ENCODE data around the gene CNTN1. TPM values are rescaled to one million over a fixed set of nuclear protein-coding genes. Genes with fewer than 3 reads are reported as not detected.

Gene CNTN1
- total and polyA plus RNA-seq, 2 donors (not counting 1 experiment from before 2014, with no cell fraction given) = not detected

DNA sequence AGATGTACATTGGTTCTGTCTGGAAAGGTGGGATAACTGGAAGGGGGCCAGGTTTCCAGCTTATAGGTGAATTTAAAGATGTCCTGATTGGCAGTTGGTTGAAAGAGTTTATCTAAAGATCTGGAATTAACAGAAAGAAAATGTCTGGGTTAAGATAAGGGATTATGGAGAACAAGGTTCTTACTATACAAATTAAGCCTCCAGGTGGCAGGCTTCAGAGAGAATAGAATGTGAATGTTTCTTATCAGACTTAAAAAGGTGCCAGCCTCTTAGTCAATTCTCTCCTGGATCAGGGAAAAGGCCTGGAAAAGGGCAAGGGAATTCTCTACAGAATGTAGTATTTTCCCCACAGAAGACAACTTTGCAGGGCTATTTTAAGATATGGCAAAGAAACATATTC, 53.1 kb downstream of the CNTN1 start:
- H3K4me3 ChIP-seq (ENCODE audit: control extremely low read depth in 1 of 5, extremely low read depth in 1 of 5, insufficient read depth in 1 of 5, low read depth in 2 of 5, low read length in 4 of 5) = no peak overlapping the region
- no peaks in the 10 kb centered on the region for H3K79me2 ChIP-seq (ENCODE audit: control insufficient read depth, insufficient read depth, low read length)
- CTCF ChIA-PET = no interaction called here
- no peak for DNase-seq
- no peaks in the 10 kb centered on the region for H3K27me3 ChIP-seq (replicated peaks in 1 of 4; ENCODE audit: control extremely low read depth in 1 of 4, control insufficient read depth in 3 of 4, insufficient read depth in 4 of 4, low read length in 3 of 4)
- ATAC-seq (ENCODE audit: low read depth) = no peak
- POLR2A ChIA-PET = no interaction called here
- H3K4me2 ChIP-seq (replicated peaks; ENCODE audit: low read depth, low read length, poor library complexity, severe bottlenecking) = no peak overlapping the region
- no peaks in the 10 kb centered on the region for H3K9me3 ChIP-seq (ENCODE audit: control extremely low read depth in 1 of 3, control insufficient read depth in 2 of 3, insufficient read depth in 1 of 3, low read length in 2 of 3)
- H3K4me1 Mint-ChIP-seq = no peaks in the 10 kb centered on the region
- H3K4me1 ChIP-seq (ENCODE audit: control insufficient read depth in 2 of 2, insufficient read depth in 2 of 2, low read length in 2 of 2) = no peaks in the 10 kb centered on the region
- H3K36me3 ChIP-seq (replicated peaks in 1 of 2; ENCODE audit: control extremely low read depth in 1 of 2, control insufficient read depth in 1 of 2, extremely low read depth in 1 of 2, insufficient read depth in 2 of 2, low read length in 1 of 2) = no peaks in the 10 kb centered on the region
- H3K9ac ChIP-seq (ENCODE audit: low read length) = no peak overlapping the region
- peaks cover 5% of the 10 kb centered on the region for H3K9me3 Mint-ChIP-seq (ENCODE audit: insufficient read depth)
- H2AFZ ChIP-seq (ENCODE audit: insufficient read depth, low read depth, low read length, poor library complexity, severe bottlenecking) = no peak overlapping the region
- no peak overlapping the region for H3K27ac Mint-ChIP-seq
- no peaks in the 10 kb centered on the region for H4K20me1 ChIP-seq (ENCODE audit: control insufficient read depth, insufficient read depth, low read length, poor library complexity, severe bottlenecking)
- H3K27me3 Mint-ChIP-seq = no peaks in the 10 kb centered on the region
- H3K27ac ChIP-seq (ENCODE audit: low read length in 2 of 2) = no peak overlapping the region
- no peak overlapping the region for H3K4me3 Mint-ChIP-seq
- intact Hi-C loops (cut with micrococcal nuclease) = no loop called here
- no peak for TF ChIP-seq EZH2 (IDR thresholded peaks at IDR 0.05; ENCODE audit: borderline replicate concordance, insufficient read depth, low read depth, low read length, poor library complexity, severe bottlenecking)
- TF ChIP-seq, protein P1, sequence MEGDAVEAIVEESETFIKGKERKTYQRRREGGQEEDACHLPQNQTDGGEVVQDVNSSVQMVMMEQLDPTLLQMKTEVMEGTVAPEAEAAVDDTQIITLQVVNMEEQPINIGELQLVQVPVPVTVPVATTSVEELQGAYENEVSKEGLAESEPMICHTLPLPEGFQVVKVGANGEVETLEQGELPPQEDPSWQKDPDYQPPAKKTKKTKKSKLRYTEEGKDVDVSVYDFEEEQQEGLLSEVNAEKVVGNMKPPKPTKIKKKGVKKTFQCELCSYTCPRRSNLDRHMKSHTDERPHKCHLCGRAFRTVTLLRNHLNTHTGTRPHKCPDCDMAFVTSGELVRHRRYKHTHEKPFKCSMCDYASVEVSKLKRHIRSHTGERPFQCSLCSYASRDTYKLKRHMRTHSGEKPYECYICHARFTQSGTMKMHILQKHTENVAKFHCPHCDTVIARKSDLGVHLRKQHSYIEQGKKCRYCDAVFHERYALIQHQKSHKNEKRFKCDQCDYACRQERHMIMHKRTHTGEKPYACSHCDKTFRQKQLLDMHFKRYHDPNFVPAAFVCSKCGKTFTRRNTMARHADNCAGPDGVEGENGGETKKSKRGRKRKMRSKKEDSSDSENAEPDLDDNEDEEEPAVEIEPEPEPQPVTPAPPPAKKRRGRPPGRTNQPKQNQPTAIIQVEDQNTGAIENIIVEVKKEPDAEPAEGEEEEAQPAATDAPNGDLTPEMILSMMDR (IDR thresholded peaks at IDR 0.05) = no peak

DNA sequence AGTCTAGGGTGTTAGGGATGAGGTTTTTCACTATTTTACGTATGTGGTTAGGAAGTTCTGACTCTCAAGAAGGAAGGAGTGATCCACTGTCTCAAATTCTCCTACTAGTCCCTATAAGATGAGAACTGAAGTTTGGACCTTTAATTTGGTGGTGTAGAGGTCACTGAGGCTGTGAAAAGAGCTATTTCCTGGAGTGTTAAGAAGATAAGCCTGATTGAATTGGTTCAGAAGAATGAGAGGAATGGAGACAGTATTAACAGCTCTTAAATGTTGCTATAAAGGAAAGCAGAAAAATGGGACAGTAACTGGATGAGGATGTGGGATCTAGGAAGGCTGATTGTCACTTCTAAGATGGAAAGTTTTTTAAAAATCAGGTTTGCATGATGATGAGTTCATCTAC, 57.6 kb downstream of the CNTN1 start:
- no peaks in the 10 kb centered on the region for H3K9me3 Mint-ChIP-seq (ENCODE audit: insufficient read depth)
- no peaks in the 10 kb centered on the region for H3K4me1 ChIP-seq (ENCODE audit: control insufficient read depth in 2 of 2, insufficient read depth in 2 of 2, low read length in 2 of 2)
- H3K9ac ChIP-seq (ENCODE audit: low read length) = no peak overlapping the region
- H3K4me1 Mint-ChIP-seq = no peaks in the 10 kb centered on the region
- H3K27ac ChIP-seq (ENCODE audit: low read length in 2 of 2) = no peak overlapping the region
- ChIA-PET CTCF (no interaction called here), POLR2A (no interaction called here)
- no peaks in the 10 kb centered on the region for H3K79me2 ChIP-seq (ENCODE audit: control insufficient read depth, insufficient read depth, low read length)
- no peak for ATAC-seq (ENCODE audit: low read depth)
- H3K27me3 Mint-ChIP-seq = no peaks in the 10 kb centered on the region
- no peak for DNase-seq
- 83% methylated on average over 1 of the region's 1 CpG for WGBS (ENCODE audit: insufficient coverage)
- no peaks in the 10 kb centered on the region for H3K9me3 ChIP-seq (ENCODE audit: control extremely low read depth in 1 of 3, control insufficient read depth in 2 of 3, insufficient read depth in 1 of 3, low read length in 2 of 3)
- no peak overlapping the region for H3K4me2 ChIP-seq (replicated peaks; ENCODE audit: low read depth, low read length, poor library complexity, severe bottlenecking)
- H3K4me3 ChIP-seq (ENCODE audit: control extremely low read depth in 1 of 5, extremely low read depth in 1 of 5, insufficient read depth in 1 of 5, low read depth in 2 of 5, low read length in 4 of 5) = no peak overlapping the region
- no peaks in the 10 kb centered on the region for H4K20me1 ChIP-seq (ENCODE audit: control insufficient read depth, insufficient read depth, low read length, poor library complexity, severe bottlenecking)
- H3K36me3 ChIP-seq (replicated peaks in 1 of 2; ENCODE audit: control extremely low read depth in 1 of 2, control insufficient read depth in 1 of 2, extremely low read depth in 1 of 2, insufficient read depth in 2 of 2, low read length in 1 of 2) = no peaks in the 10 kb centered on the region
- H3K4me3 Mint-ChIP-seq = no peak overlapping the region
- no peaks in the 10 kb centered on the region for H3K27me3 ChIP-seq (replicated peaks in 1 of 4; ENCODE audit: control extremely low read depth in 1 of 4, control insufficient read depth in 3 of 4, insufficient read depth in 4 of 4, low read length in 3 of 4)
- TF ChIP-seq, protein P1 (IDR thresholded peaks at IDR 0.05) = no peak
- TF ChIP-seq EZH2 (IDR thresholded peaks at IDR 0.05; ENCODE audit: borderline replicate concordance, insufficient read depth, low read depth, low read length, poor library complexity, severe bottlenecking) = no peak
- intact Hi-C loops (cut with micrococcal nuclease) = no loop called here
- no peak overlapping the region for H2AFZ ChIP-seq (ENCODE audit: insufficient read depth, low read depth, low read length, poor library complexity, severe bottlenecking)
- no peak overlapping the region for H3K27ac Mint-ChIP-seq
